ENCODE results near the gene ROR1. TPM values are rescaled to one million over a fixed set of nuclear protein-coding genes. Genes with fewer than 3 reads are reported as not detected.

Gene ROR1
- polyA plus RNA-seq, 1 experiment: 7.1 TPM

DNA sequence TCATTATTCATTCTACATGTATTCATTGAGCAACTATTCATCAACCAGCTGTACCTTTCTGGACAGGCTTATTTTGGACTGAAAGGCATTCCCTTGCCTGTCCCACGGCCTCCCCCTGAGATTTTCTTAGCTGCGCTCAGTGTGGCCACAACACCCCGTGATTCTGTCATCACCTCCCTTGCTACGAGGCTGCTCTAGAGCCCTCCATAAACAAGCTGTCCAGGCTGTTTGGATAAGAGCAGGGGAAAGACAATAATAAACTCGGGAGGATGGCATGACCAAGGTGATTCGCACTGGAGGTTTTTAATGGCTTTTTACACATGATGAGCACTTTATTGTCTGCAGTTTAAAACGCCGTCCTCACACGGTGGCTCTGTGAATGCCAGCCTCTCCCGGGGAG lies 139.7 kb downstream of the ROR1 start:
- ChIA-PET POLR2A (no interaction called here), CTCF (interaction anchor here (0.6 to 3.2 kb wide), 9 partner anchors 9 to 329 kb away, joined by 3 to 27 read pairs (median 4); no protein-coding TSS in a partner anchor)
- Histone ChIP-seq H3K27ac (ENCODE audit: low read depth, low read length) (no peak overlapping the region), H3K9me3 (ENCODE audit: control insufficient read depth, insufficient read depth, low read length) (no peaks in the 10 kb centered on the region), H3K27me3 (ENCODE audit: control insufficient read depth, insufficient read depth, low read length) (peaks cover 17% of the 10 kb centered on the region), H3K4me3 (ENCODE audit: low read depth, low read length) (no peak overlapping the region)
- TF ChIP-seq, protein P1, sequence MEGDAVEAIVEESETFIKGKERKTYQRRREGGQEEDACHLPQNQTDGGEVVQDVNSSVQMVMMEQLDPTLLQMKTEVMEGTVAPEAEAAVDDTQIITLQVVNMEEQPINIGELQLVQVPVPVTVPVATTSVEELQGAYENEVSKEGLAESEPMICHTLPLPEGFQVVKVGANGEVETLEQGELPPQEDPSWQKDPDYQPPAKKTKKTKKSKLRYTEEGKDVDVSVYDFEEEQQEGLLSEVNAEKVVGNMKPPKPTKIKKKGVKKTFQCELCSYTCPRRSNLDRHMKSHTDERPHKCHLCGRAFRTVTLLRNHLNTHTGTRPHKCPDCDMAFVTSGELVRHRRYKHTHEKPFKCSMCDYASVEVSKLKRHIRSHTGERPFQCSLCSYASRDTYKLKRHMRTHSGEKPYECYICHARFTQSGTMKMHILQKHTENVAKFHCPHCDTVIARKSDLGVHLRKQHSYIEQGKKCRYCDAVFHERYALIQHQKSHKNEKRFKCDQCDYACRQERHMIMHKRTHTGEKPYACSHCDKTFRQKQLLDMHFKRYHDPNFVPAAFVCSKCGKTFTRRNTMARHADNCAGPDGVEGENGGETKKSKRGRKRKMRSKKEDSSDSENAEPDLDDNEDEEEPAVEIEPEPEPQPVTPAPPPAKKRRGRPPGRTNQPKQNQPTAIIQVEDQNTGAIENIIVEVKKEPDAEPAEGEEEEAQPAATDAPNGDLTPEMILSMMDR (IDR thresholded peaks at IDR 0.05; ENCODE audit: low read depth, low read length): no peak
- DNase-seq (ENCODE audit: low read depth, low spot score): no peak

DNA sequence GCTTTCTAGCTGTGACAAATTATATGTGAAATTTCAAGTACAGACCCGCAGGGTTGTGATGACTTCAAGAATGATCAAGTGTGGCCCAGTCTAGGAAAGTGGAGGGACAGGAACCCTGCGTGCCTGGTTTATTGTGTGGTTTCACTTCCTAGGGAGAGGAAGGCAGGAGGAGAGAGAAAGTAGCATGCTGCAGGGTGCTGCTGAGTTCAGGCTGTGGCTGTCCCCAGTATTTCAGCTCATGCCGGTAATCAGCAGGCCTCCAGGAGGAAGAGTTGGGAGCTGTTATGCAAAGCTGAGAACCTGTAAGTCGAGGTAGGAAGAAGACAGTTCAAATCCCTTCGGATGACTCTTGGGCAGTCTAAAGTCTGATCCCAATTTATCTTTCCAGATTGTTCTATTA lies 140.4 kb downstream of the ROR1 start:
- H3K27ac ChIP-seq (ENCODE audit: low read depth, low read length): no peak overlapping the region
- DNase-seq (ENCODE audit: low read depth, low spot score): no peak
- no peak overlapping the region for H3K4me3 ChIP-seq (ENCODE audit: low read depth, low read length)
- ChIA-PET CTCF (interaction anchor here (0.9 to 3.2 kb wide), 8 partner anchors 11 to 298 kb away, joined by 3 to 27 read pairs (median 5); no protein-coding TSS in a partner anchor), POLR2A (interaction anchor here (0.6 kb wide), 1 partner anchor 20 kb away, joined by 3 read pairs; no protein-coding TSS in a partner anchor)
- H3K27me3 ChIP-seq (ENCODE audit: control insufficient read depth, insufficient read depth, low read length): peaks cover 17% of the 10 kb centered on the region
- TF ChIP-seq, protein P1 (IDR thresholded peaks at IDR 0.05; ENCODE audit: low read depth, low read length): no peak
- no peaks in the 10 kb centered on the region for H3K9me3 ChIP-seq (ENCODE audit: control insufficient read depth, insufficient read depth, low read length)

DNA sequence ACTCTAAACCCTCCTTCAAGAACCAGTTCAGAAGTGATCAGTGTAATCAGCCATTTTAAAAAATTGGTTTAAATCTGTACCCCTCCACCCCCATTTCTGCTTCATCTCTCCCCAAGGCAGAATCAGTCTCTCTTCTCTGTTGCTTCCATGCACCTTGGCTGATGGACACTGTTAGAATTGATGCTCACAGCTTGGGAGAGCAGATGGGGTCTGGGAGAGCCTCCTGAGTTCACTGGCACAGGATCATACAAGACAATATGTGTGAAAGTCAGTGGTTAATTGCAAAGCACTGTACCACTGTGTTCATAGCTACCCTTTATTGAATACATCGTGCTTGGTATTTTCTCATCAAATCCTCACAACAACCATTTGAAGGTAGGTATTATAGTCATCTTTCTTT lies 140.9 kb downstream of the ROR1 start:
- ChIA-PET POLR2A (interaction anchor here (0.6 kb wide), 1 partner anchor 20 kb away, joined by 3 read pairs; no protein-coding TSS in a partner anchor), CTCF (interaction anchor here (0.9 to 3.2 kb wide), 7 partner anchors 35 to 298 kb away, joined by 3 to 27 read pairs (median 6); no protein-coding TSS in a partner anchor)
- Histone ChIP-seq H3K27me3 (ENCODE audit: control insufficient read depth, insufficient read depth, low read length) (peaks cover 17% of the 10 kb centered on the region), H3K4me3 (ENCODE audit: low read depth, low read length) (no peak overlapping the region), H3K27ac (ENCODE audit: low read depth, low read length) (no peak overlapping the region), H3K9me3 (ENCODE audit: control insufficient read depth, insufficient read depth, low read length) (no peaks in the 10 kb centered on the region)
- DNase-seq (ENCODE audit: low read depth, low spot score): no peak
- TF ChIP-seq, protein P1 (IDR thresholded peaks at IDR 0.05; ENCODE audit: low read depth, low read length): no peak

DNA sequence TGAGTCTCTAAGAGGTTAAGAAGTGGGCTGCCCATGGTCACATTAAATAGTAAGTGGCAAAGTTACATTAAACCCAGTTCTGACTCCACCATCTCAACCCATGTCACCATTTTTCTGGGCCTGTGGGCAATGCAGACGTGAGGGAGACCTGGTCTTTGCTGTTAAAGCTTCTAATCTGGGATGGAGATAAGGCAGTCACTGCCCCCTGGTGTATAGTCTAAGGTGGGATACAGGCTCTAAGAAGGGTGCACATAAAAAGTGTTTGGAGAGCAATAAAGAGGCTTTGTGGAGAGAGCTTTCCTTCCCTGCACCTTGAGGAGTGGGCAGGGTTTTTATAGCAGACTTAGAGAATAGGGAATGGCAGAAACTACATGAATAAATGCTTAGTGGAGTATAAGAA lies 141.3 kb downstream of the ROR1 start:
- H3K27ac ChIP-seq (ENCODE audit: low read depth, low read length): no peak overlapping the region
- POLR2A ChIA-PET: interaction anchor here (0.6 kb wide), 1 partner anchor 19 kb away, joined by 3 read pairs; no protein-coding TSS in a partner anchor
- peaks cover 17% of the 10 kb centered on the region for H3K27me3 ChIP-seq (ENCODE audit: control insufficient read depth, insufficient read depth, low read length)
- CTCF ChIA-PET: interaction anchor here (0.8 to 3.2 kb wide), 8 partner anchors 35 to 299 kb away, joined by 3 to 27 read pairs (median 5); no protein-coding TSS in a partner anchor
- TF ChIP-seq, protein P1 (IDR thresholded peaks at IDR 0.05; ENCODE audit: low read depth, low read length): peak; percentile 55
- H3K4me3 ChIP-seq (ENCODE audit: low read depth, low read length): no peak overlapping the region
- H3K9me3 ChIP-seq (ENCODE audit: control insufficient read depth, insufficient read depth, low read length): no peaks in the 10 kb centered on the region
- DNase-seq (ENCODE audit: low read depth, low spot score): no peak

DNA sequence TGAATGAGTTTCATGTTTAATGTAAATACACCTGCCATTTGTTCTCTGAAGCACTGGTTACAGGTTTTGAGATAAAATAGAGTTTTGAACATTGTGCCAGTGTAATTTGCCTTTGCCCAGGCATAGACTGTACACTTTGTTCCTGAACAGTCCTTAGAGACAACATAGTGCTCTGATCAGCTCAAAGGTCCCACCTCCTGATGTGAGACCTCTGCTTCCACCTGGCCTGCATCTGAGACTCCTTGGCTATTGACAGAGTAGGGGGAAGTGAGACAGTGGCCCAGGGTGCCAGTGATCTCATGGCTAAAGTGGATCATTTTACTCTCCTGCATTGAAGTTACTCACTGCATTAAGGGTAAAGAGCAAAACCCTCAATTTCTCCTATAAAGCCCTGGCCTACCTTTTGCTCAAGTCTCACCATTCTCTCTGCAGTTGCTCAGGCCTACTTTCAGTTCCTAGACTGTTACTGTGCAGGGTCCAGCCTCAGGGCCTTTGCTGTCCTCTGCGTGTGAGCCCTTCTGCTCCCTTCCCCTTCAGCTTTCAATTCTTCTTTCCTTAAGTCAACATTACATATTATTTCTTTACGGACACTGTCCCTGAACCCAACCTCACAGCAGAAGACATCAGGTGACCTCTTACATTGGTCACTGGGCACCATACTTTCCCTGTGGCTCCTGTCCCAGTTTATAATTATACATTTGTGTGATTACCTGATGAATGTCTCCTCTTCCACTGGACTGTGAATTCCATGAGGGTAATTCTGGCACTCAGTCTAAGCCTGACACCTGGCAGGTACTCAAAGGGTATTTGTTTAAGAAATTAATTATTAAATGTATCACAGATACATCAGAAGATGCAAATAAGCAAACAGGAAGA lies 142.9 kb downstream of the ROR1 start:
- Histone ChIP-seq H3K9me3 (ENCODE audit: control insufficient read depth, insufficient read depth, low read length) (no peaks in the 10 kb centered on the region), H3K4me3 (ENCODE audit: low read depth, low read length) (no peak overlapping the region), H3K27me3 (ENCODE audit: control insufficient read depth, insufficient read depth, low read length) (peaks cover 14% of the 10 kb centered on the region), H3K27ac (ENCODE audit: low read depth, low read length) (no peak overlapping the region)
- DNase-seq (ENCODE audit: low read depth, low spot score): no peak
- POLR2A ChIA-PET: no interaction called here
- CTCF ChIA-PET: interaction anchor here (3.2 kb wide), 1 partner anchor 242 kb away, joined by 18 read pairs; no protein-coding TSS in a partner anchor
- TF ChIP-seq, protein P1 (IDR thresholded peaks at IDR 0.05; ENCODE audit: low read depth, low read length): no peak
